Prostate gland (tissue), 2 donors: Measurements from ENCODE around the gene CLSTN3. TPM values are rescaled to one million over a fixed set of nuclear protein-coding genes. Genes with fewer than 3 reads are reported as not detected.
A peak's percentile ranks its signal among the peaks of the same experiment; 100 is the strongest.

Source experiments
- DNase-seq: peaks from one replicate; pipeline ENCODE4 v3.0.0-alpha.2; 2019; ENCODE audit warnings: low spot score
- H3K27ac ChIP-seq, 2 donors: fragments of 200-600 bp; sonication (generic); 2 replicates each; pipeline ENCODE4 v1.5.1; 2017 to 2019
- H3K27me3 ChIP-seq: fragments of 200-600 bp; sonication (generic); replicated peaks from 2 replicates; pipeline ENCODE4 v1.5.1; 2019; ENCODE audit not compliant: insufficient read depth
- H3K36me3 ChIP-seq, 2 donors: fragments of 200-600 bp; sonication (generic); 1 replicate in 1 of 2; 2 replicates in 1 of 2; pipeline versions ENCODE4 v1.5.1 to v1.8.1; 2017 to 2019
- H3K4me1 ChIP-seq: fragments of 200-600 bp; sonication (generic); replicated peaks from 2 replicates; pipeline ENCODE4 v1.5.1; 2019
- H3K4me3 ChIP-seq, 2 donors: fragments of 200-600 bp; sonication (generic); 2 replicates each; pipeline ENCODE4 v1.5.1; 2017 to 2019
- H3K9me3 ChIP-seq: fragments of 200-600 bp; sonication (generic); 2 replicates; pipeline ENCODE4 v1.5.1; 2017
- POLR2A ChIP-seq: fragments of 450-650 bp; IDR thresholded peaks from one replicate; pipeline ENCODE4 v1.6.1; 2016; ENCODE audit warnings: antibody characterized with exemption, mild to moderate bottlenecking
- POLR2AphosphoS5 ChIP-seq: sonication (generic); formaldehyde crosslinking; IDR thresholded peaks from one replicate; pipeline ENCODE4 v1.6.1; 2017; ENCODE audit warnings: antibody characterized with exemption
- WGBS: methylation state at CpG from one replicate; pipeline ENCODE4 v1.1.5; 2018; 5-methylcytosine and 5-hydroxymethylcytosine counted together
- intact Hi-C: fragments of 100-400 bp; cut with DNase I; formaldehyde crosslinking; loops from one replicate; pipeline ENCODE4 v1.14.2; 2022
- total RNA-seq, 2 donors: library from RNA; depleted of rRNA; stranded (reverse); fragments of >200 nt; gene quantifications; one replicate each; pipeline ENCODE4 v1.1.0, GENCODE V29; 2016
- TF ChIP-seq, protein P1 (sequence below), 4 experiments: fragments of 200-600 bp in 2 of 4; fragments of 450-650 bp in 2 of 4; sonication (generic) in 2 of 4; IDR thresholded peaks; 1 replicate in 3 of 4; 2 replicates in 1 of 4; pipeline ENCODE4 v1.5.1; 2016 to 2019; ENCODE audit warnings: antibody characterized with exemption in 4 of 4, mild to moderate bottlenecking in 2 of 4, moderate library complexity in 2 of 4

CLSTN3 gene
- total RNA-seq, 2 donors from 2014 or later, result 7.7 to 45.7 TPM

DNA sequence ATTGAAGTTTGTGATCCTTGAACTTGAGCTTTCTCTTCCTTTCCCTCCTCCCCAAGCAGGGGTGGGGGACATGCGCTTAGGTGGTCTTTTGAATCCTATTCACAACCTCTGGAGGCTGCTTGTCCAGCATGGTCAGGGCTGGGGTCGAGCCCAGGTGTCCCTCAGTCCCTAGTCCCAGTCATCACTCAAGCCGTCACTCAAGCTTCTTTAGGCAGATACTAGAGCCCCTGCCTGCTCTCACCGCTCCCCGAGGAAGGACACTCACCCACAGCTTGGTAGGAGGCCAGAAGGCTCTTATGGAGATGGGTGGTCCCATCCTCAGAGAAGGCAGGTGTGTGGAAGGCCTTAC is 20.6 kb upstream of the CLSTN3 start:
- Histone ChIP-seq H3K27me3 (no peaks in the 10 kb centered on the region), H3K36me3 (no peaks in the 10 kb centered on the region), H3K9me3 (no peaks in the 10 kb centered on the region), H3K4me3 (no peak overlapping the region), H3K4me1 (no peaks in the 10 kb centered on the region), H3K27ac (peak overlapping the region; percentile 77 to 89)
- intact Hi-C loops, result loop anchor here (2.0 kb wide), 1 partner anchor 49 kb away; the partner anchor contains the start of gene C1S
- WGBS, result 81% methylated on average over 5 of the region's 5 CpGs
- no peak for DNase-seq
- TF ChIP-seq, protein P1, sequence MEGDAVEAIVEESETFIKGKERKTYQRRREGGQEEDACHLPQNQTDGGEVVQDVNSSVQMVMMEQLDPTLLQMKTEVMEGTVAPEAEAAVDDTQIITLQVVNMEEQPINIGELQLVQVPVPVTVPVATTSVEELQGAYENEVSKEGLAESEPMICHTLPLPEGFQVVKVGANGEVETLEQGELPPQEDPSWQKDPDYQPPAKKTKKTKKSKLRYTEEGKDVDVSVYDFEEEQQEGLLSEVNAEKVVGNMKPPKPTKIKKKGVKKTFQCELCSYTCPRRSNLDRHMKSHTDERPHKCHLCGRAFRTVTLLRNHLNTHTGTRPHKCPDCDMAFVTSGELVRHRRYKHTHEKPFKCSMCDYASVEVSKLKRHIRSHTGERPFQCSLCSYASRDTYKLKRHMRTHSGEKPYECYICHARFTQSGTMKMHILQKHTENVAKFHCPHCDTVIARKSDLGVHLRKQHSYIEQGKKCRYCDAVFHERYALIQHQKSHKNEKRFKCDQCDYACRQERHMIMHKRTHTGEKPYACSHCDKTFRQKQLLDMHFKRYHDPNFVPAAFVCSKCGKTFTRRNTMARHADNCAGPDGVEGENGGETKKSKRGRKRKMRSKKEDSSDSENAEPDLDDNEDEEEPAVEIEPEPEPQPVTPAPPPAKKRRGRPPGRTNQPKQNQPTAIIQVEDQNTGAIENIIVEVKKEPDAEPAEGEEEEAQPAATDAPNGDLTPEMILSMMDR (IDR thresholded peaks at IDR 0.05), result no peak
- TF ChIP-seq POLR2A (no peak), POLR2AphosphoS5 (no peak)

DNA sequence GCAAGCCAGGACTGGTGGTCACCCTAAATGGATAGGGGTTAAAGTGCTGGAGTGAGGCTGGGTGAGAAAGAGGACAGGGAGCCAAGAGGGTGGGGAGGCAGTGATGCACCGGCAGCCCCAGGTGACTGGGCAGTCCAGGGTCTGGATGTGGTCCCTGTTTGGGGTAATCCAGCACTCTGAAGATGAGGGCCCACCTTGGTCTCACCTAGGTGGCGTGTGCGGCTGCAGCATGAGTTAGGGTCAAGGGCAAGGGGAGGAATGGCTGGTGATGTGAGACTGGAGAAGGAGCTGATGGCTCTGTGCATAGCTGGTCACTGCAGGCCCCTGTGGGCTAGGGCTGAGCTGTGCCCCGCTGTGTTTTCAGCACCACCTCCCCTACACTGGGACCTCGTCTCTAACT is 19.5 kb upstream of the CLSTN3 start:
- intact Hi-C loops, result loop anchor here (5.0 kb wide), 1 partner anchor 163 kb away; no protein-coding TSS in a partner anchor
- WGBS, result 88% methylated on average over 5 of the region's 5 CpGs
- no peak overlapping the region for H3K27ac ChIP-seq

DNA sequence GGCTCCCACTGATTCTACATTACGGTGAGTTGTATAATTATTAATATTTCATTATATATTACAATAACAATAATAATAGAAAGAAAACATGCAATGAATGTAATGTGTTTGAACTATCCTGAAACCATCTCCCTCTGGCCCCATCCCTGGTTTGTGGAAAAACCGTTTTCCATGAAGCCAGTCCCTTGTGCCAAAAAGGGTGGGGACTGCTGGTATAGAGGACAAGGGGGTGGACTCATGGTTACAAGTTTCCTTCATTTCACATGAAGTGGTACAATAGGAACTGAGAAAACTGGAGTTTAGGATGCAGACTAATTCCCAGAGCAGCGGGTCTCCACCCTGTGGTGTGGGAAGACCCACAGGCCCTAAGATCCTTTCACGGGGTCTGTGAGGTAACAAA is 18.1 kb upstream of the CLSTN3 start:
- DNase-seq, result no peak
- TF ChIP-seq POLR2AphosphoS5, result no peak
- TF ChIP-seq POLR2A, result no peak
- TF ChIP-seq, protein P1 (IDR thresholded peaks at IDR 0.05), result no peak
- no peaks in the 10 kb centered on the region for H3K9me3 ChIP-seq
- H3K4me1 ChIP-seq, result no peaks in the 10 kb centered on the region
- H3K27me3 ChIP-seq, result no peaks in the 10 kb centered on the region
- no peaks in the 10 kb centered on the region for H3K36me3 ChIP-seq
- 82% methylated on average over 4 of the region's 4 CpGs for WGBS
- intact Hi-C loops, result loop anchor here (5.0 kb wide), 1 partner anchor 165 kb away; no protein-coding TSS in a partner anchor
- no peak overlapping the region for H3K4me3 ChIP-seq
- H3K27ac ChIP-seq, result no peak overlapping the region

More for the DNA sequence above, 19.5 kb upstream of the CLSTN3 start:
- no peaks in the 10 kb centered on the region for H3K4me1 ChIP-seq
- no peaks in the 10 kb centered on the region for H3K9me3 ChIP-seq
- DNase-seq, result no peak
- H3K4me3 ChIP-seq, result no peak overlapping the region
- H3K36me3 ChIP-seq, result no peaks in the 10 kb centered on the region
- TF ChIP-seq POLR2A, result no peak
- no peak for TF ChIP-seq POLR2AphosphoS5
- TF ChIP-seq, protein P1 (IDR thresholded peaks at IDR 0.05), result no peak
- no peaks in the 10 kb centered on the region for H3K27me3 ChIP-seq

DNA sequence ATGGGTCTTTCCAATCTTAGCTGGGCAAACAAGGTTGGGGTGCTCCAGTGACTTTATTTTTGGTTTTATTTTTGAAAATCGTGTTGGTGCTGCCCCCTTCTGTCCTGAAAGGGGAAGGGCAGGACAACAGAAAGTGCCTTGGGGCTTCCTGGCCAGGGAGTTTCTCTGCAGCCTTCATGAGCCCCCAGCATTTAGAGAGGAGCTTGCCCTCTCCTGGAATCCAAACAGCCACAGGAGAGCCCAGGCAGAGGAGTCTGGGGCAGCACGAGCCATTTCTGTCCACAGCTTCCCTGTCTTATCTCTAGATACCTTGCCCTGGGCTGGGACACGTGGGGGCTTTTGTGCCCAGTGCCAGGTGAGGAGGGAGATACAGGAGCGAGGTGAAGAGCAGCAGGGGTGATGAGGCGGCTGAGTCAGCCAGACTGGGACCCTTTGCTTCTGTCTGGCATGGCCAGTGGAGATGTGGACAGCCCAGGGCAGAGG is 16.7 kb upstream of the CLSTN3 start:
- intact Hi-C loops, result loop anchor here (5.0 kb wide), 1 partner anchor 166 kb away; no protein-coding TSS in a partner anchor
- Histone ChIP-seq H3K9me3 (no peaks in the 10 kb centered on the region), H3K4me1 (no peaks in the 10 kb centered on the region), H3K36me3 (no peaks in the 10 kb centered on the region), H3K27ac (no peak overlapping the region), H3K4me3 (no peak overlapping the region), H3K27me3 (no peaks in the 10 kb centered on the region)
- no peak for DNase-seq
- TF ChIP-seq POLR2AphosphoS5 (no peak), POLR2A (no peak)
- TF ChIP-seq, protein P1 (IDR thresholded peaks at IDR 0.05), result peak; percentile 67 to 80 (median 72)
- 47% methylated on average over 5 of the region's 5 CpGs for WGBS

DNA sequence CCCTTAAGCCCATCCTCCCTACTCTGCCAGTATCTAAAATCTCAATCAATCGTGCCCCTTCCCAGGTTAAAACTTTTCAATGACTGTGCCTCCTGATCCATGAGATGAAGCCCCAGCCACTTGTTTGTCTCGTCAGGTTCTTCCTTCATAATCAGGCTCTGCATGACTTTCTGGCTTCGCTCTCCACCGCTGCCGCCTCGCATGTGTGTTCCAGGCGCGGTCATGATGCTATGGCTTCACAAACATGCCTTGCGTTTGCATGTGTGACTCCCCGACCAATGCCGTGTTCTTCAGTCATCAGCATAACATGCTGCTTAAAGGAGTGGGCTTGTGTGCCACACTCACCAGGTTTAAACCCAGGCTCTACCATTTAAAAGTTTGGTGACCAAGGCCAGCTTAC is 16.2 kb upstream of the CLSTN3 start:
- no peaks in the 10 kb centered on the region for H3K27me3 ChIP-seq
- intact Hi-C loops, result loop anchor here (5.0 kb wide), 1 partner anchor 167 kb away; no protein-coding TSS in a partner anchor
- DNase-seq, result no peak
- H3K4me1 ChIP-seq, result no peaks in the 10 kb centered on the region
- H3K4me3 ChIP-seq, result no peak overlapping the region
- WGBS, result 87% methylated on average over 11 of the region's 11 CpGs
- no peaks in the 10 kb centered on the region for H3K36me3 ChIP-seq
- TF ChIP-seq POLR2A (no peak), POLR2AphosphoS5 (no peak)
- TF ChIP-seq, protein P1 (IDR thresholded peaks at IDR 0.05), result no peak
- no peaks in the 10 kb centered on the region for H3K9me3 ChIP-seq
- no peak overlapping the region for H3K27ac ChIP-seq
